Heart right ventricle (tissue), 16 donors: Measurements from ENCODE around the gene PTPRU. TPM values are rescaled to one million over a fixed set of nuclear protein-coding genes. Genes with fewer than 3 reads are reported as not detected.

Experiments
- ATAC-seq, 8 donors: fragments of 200-7000 bp; cut with Tn5 transposase; one replicate each; pipeline ENCODE4 v1.9.1; 2020; ENCODE audit warnings: mild to moderate bottlenecking in 8 of 8, moderate library complexity in 8 of 8, moderate number of reproducible peaks in 1 of 8
- DNase-seq, 2 donors: peaks; one replicate each; pipeline ENCODE4 v3.0.0-alpha.2; 2020
- H3K27ac ChIP-seq, 10 donors: fragments of 200-600 bp; sonication (generic) in 2 of 10; one replicate each; pipeline versions ENCODE4 v1.5.0 to v1.8.0; 2020 to 2022; ENCODE audit warnings: mild to moderate bottlenecking in 3 of 10
- H3K27me3 ChIP-seq, 7 donors: fragments of 200-600 bp; one replicate each; pipeline ENCODE4 v1.8.0; 2021 to 2022; ENCODE audit warnings: mild to moderate bottlenecking in 2 of 7
- H3K36me3 ChIP-seq, 9 donors: fragments of 200-600 bp; sonication (generic) in 1 of 9; one replicate each; pipeline versions ENCODE4 v1.5.0 to v1.8.0; 2020 to 2022; ENCODE audit warnings: mild to moderate bottlenecking in 2 of 9
- H3K4me1 ChIP-seq, 9 donors: fragments of 200-600 bp; sonication (generic) in 1 of 9; one replicate each; pipeline versions ENCODE4 v1.5.0 to v1.8.0; 2020 to 2022; ENCODE audit warnings: mild to moderate bottlenecking in 4 of 9
- H3K4me3 ChIP-seq, 10 donors: fragments of 200-600 bp; sonication (generic) in 2 of 10; one replicate each; pipeline versions ENCODE4 v1.5.0 to v1.8.0; 2020 to 2022; ENCODE audit warnings: mild to moderate bottlenecking in 7 of 10, moderate library complexity in 2 of 10
- H3K9me3 ChIP-seq, 11 donors: fragments of 200-600 bp in 10 of 11; sonication (generic) in 2 of 11; one replicate each; pipeline versions ENCODE4 v1.5.0 to v1.8.0; 2013 to 2022; ENCODE audit warnings: mild to moderate bottlenecking in 2 of 11, control low read depth in 1 of 11, moderate library complexity in 1 of 11
- CTCF ChIP-seq, 9 donors: fragments of 200-600 bp; sonication (generic) in 2 of 9; IDR thresholded peaks; one replicate each; pipeline versions ENCODE4 v1.5.0 to v1.8.0; 2021 to 2022; ENCODE audit warnings: antibody characterized with exemption in 9 of 9, mild to moderate bottlenecking in 5 of 9, moderate library complexity in 1 of 9
- WGBS, 2 donors: extraction: QIAGEN DNeasy Blood & Tissue Kit; methylation state at CpG; one replicate each; pipeline ENCODE4 v1.1.7; 2013; ENCODE audit warnings: inconsistent platforms in 1 of 2; 5-methylcytosine and 5-hydroxymethylcytosine counted together
- intact Hi-C, 10 donors: fragments of 100-400 bp; cut with DNase I; formaldehyde crosslinking; loops; one replicate each; pipeline versions ENCODE4 v1.11.1 to v1.14.2; 2022
- polyA plus RNA-seq, 2 donors: library from polyadenylated mRNA; stranded (reverse); fragments of 200-250 nt; gene quantifications; one replicate each; pipeline ENCODE4 v1.2.3, GENCODE V29; 2013
- total RNA-seq, 10 donors: library from RNA; stranded (reverse); fragmentation: NEBNext Ultra II Directional in 3 of 10; extraction: Animal tissue kit (Norgen Biotek cat#: 25700) in 3 of 10; gene quantifications; one replicate each; pipeline versions ENCODE4 v1.2.1 to v1.2.4, GENCODE V29; 2021 to 2023
- donor health status: Arrhythmogenic right ventricular cardiomyopathy.
- donor health status: ischemic (EF 13 %, LVEDD 7.1; RV severe dilation, severe dysfunction).
- donor health status: healthy with polysubstance abuse.
- donor health status: DM: no; HTN: yes; CAD: no.
- donor health status: DM: no; HTN: no; CAD: no.
- donor health status: ischemic (EF 25% LVEDD 6.9; RV normal size, moderate dysfunction).
- donor health status: ischemic (EF 25% LVEDD 5.7; RV mildly dilated, moderate dysfunction).
- donor health status: healthy.
- donor health status: DM: yes; HTN: yes; CAD: no.
- donor health status: Ischemic cardiomyopathy.
- donor health status: ischemic (EF 35%, LVEDD 5.7; RV mildly dilated, moderate dysfunction).
- donor health status: nonischemic (EF 11% LVEDD 7.7; RV severe dilation, severe dysfunction).
- donor health status: DM: yes; HTN: yes; CAD: no.
- donor health status: PGD.
- donor health status: ischemic (EF 29% LVEDD 5.4; RV normal size, mild dysfunction).
- donor health status: nonischemic (EF 23%, LVEDD 6.1; RV moderate dilation, normal function).

PTPRU gene
- total and polyA plus RNA-seq, 12 donors = 8.6 to 29.8 (median 14.5) TPM

DNA sequence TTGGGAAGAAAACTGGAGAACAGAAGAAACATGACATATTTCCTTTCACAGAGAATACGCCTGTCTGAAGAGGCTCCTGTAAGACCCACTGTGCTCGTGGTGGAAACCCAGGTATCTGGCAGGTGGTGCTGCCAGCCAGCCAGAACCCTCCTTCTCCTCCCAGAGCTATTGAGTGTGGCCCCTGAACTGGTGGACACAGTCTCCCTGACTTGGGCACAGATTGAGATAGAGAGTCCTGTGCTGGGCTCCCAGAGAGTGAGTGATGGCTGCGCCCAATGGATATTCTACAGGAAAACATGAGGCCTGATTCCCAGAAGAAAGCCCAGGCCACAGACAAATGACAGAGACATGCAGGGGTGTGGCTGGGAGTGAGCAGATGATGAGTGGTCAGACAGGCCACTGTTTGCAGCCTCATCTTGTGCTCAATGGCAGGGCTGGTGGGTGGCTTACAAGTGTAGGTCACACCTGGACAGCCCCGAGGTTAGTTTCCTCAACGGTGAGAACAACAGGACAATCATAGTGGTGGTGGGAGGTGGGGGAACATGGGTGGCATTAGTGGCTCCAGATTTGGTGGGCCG is 127.9 kb downstream of the PTPRU start:
- DNase-seq (no peak), ATAC-seq (no peak)
- H3K9me3 ChIP-seq = peaks cover 0 to 4% (median 0%) of the 10 kb centered on the region in 11 donors
- intact Hi-C loops = no loop called here
- H3K27ac ChIP-seq = no peak overlapping the region
- H3K4me3 ChIP-seq = no peak overlapping the region
- peaks cover 0 to 60% (median 35%) of the 10 kb centered on the region in 7 donors for H3K27me3 ChIP-seq
- H3K36me3 ChIP-seq = no peaks in the 10 kb centered on the region
- no peak for TF ChIP-seq CTCF (IDR thresholded peaks at IDR 0.05)
- WGBS, 2 donors = 87 to 90% methylated on average over 6 of the region's 6 CpGs
- no peaks in the 10 kb centered on the region for H3K4me1 ChIP-seq

- Histone ChIP-seq H3K4me3 (no peak overlapping the region), H3K27me3 (peaks cover 0 to 62% (median 35%) of the 10 kb centered on the region in 7 donors), H3K27ac (no peak overlapping the region), H3K9me3 (peaks cover 0 to 4% (median 0%) of the 10 kb centered on the region in 11 donors), H3K4me1 (no peaks in the 10 kb centered on the region), H3K36me3 (no peaks in the 10 kb centered on the region)
- ATAC-seq = no peak
- intact Hi-C loops = no loop called here
- WGBS, 2 donors = 87 to 89% methylated on average over 11 of the region's 11 CpGs
- no peak for DNase-seq
- no peak for TF ChIP-seq CTCF (IDR thresholded peaks at IDR 0.05)
These were observed 129.8 kb downstream of the PTPRU start for GRCh38 chr1:29365906-29366670.

- H3K27me3 ChIP-seq = peaks cover 0 to 65% (median 33%) of the 10 kb centered on the region in 7 donors
- no peak overlapping the region for H3K4me3 ChIP-seq
- 64 to 70% methylated on average over 17 of the region's 17 CpGs for WGBS, 2 donors
- H3K9me3 ChIP-seq = peaks cover 0 to 7% (median 0%) of the 10 kb centered on the region in 11 donors
- no peak for TF ChIP-seq CTCF (IDR thresholded peaks at IDR 0.05)
- no peak overlapping the region for H3K27ac ChIP-seq
- H3K36me3 ChIP-seq = no peaks in the 10 kb centered on the region
- ATAC-seq = peak in 1 of 8 donors; percentile 34
- no peak for DNase-seq
- intact Hi-C loops = no loop called here
- no peaks in the 10 kb centered on the region for H3K4me1 ChIP-seq
These were observed 132.9 kb downstream of the PTPRU start for GRCh38 chr1:29368936-29369932.

GRCh38 chr1:29370067-29370466 is 133.7 kb downstream of the PTPRU start:
- no peaks in the 10 kb centered on the region for H3K36me3 ChIP-seq
- no peak for DNase-seq
- intact Hi-C loops = loop anchor here in 1 of 10 donors (2.0 kb wide), 1 partner anchor 15 kb away; no protein-coding TSS in a partner anchor
- H3K4me3 ChIP-seq = no peak overlapping the region
- H3K27ac ChIP-seq = no peak overlapping the region
- H3K9me3 ChIP-seq = peaks cover 0 to 16% (median 0%) of the 10 kb centered on the region in 11 donors
- 56 to 61% methylated on average over 3 of the region's 3 CpGs for WGBS, 2 donors
- no peaks in the 10 kb centered on the region for H3K4me1 ChIP-seq
- no peak for ATAC-seq
- no peak for TF ChIP-seq CTCF (IDR thresholded peaks at IDR 0.05)
- H3K27me3 ChIP-seq = peaks cover 0 to 73% (median 33%) of the 10 kb centered on the region in 7 donors
